Nephron progenitor cell (in vitro differentiated cells): ENCODE results near the gene MALT1.
"Not testable (repeated sequence)": the region's sequence is repeated elsewhere in the genome, so short reads cannot be mapped to it uniquely, and the experiment has no call there.

Source experiments
- DNase-seq: peaks from one replicate; pipeline ENCODE4 v3.0.0; 2021
- H3K27ac Mint-ChIP-seq: 2 replicates; pipeline ENCODE4 v1.8.0; 2021; ENCODE audit warnings: mild to moderate bottlenecking, moderate library complexity, mixed read lengths
- H3K27me3 Mint-ChIP-seq: 2 replicates; pipeline ENCODE4 v1.8.0; 2021; ENCODE audit warnings: mild to moderate bottlenecking, low read depth, mixed read lengths; ENCODE audit not compliant: poor library complexity
- H3K36me3 Mint-ChIP-seq: 2 replicates; pipeline ENCODE4 v1.8.0; 2021; ENCODE audit warnings: low read depth, mixed read lengths
- H3K4me1 Mint-ChIP-seq: 2 replicates; pipeline ENCODE4 v1.8.0; 2021; ENCODE audit warnings: mixed read lengths
- H3K4me3 Mint-ChIP-seq: 2 replicates; pipeline ENCODE4 v1.8.0; 2021; ENCODE audit warnings: mild to moderate bottlenecking, moderate library complexity, mixed read lengths
- H3K9me3 Mint-ChIP-seq: 2 replicates; pipeline ENCODE4 v1.8.0; 2021; ENCODE audit warnings: mild to moderate bottlenecking, moderate library complexity, mixed read lengths
- CTCF ChIP-seq: fragments of 200-600 bp; sonication (generic); IDR thresholded peaks from 2 replicates; pipeline ENCODE4 v1.5.0; 2021; ENCODE audit warnings: antibody characterized with exemption

Gene MALT1

DNA sequence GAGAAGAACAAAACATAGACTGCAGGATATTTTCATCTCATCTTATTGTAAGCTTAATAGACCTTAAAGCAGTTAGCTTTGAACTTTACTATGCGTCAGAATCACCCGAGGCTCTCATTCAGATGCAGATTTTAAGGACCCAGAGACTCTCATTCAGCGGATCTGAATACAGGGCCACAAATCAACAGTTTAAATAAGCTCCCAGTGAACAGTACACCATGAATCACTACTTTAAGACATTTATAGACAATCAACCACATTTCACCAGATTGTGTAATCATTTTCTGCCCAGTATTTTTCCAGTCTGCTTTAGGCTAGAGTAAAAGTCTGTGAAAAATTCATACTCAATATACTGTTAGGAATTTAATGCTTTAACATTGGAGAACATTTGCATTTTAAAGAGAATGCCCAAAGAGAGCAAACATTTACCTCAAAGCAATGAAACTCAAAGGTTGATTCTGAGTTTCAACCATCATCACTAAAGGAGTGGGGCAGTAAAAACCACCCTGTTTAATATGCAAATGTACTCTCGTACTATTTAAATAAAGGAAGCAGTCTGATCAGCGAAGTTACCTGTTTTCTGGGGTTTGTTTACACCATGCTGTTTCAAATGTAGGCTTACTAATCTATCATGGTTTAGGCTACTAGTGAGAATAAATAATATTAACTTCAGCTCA, 31.4 kb upstream of the MALT1 start:
- no peak overlapping the region for H3K27ac Mint-ChIP-seq

GRCh38 chr18:58640428-58640805, 30.8 kb upstream of the MALT1 start:
- TF ChIP-seq CTCF, result no peak
- Mint-ChIP-seq H3K27ac (no peak overlapping the region), H3K36me3 (no peaks in the 10 kb centered on the region), H3K9me3 (no peaks in the 10 kb centered on the region), H3K4me1 (peaks cover 20% of the 10 kb centered on the region), H3K4me3 (no peak overlapping the region), H3K27me3 (no peaks in the 10 kb centered on the region)
- no peak for DNase-seq

More for the DNA sequence above, 31.4 kb upstream of the MALT1 start:
- Mint-ChIP-seq H3K27me3 (no peaks in the 10 kb centered on the region), H3K9me3 (no peaks in the 10 kb centered on the region), H3K36me3 (no peaks in the 10 kb centered on the region), H3K4me1 (peaks cover 20% of the 10 kb centered on the region), H3K4me3 (no peak overlapping the region)
- DNase-seq, result no peak
- TF ChIP-seq CTCF, result no peak

- DNase-seq, result no peak
- Mint-ChIP-seq H3K27me3 (no peaks in the 10 kb centered on the region), H3K4me3 (no peak overlapping the region), H3K4me1 (peaks cover 20% of the 10 kb centered on the region), H3K36me3 (no peaks in the 10 kb centered on the region), H3K27ac (no peak overlapping the region), H3K9me3 (no peaks in the 10 kb centered on the region)
- no peak for TF ChIP-seq CTCF
Measured at GRCh38 chr18:58640891-58641610, 30.2 kb upstream of the MALT1 start.

- H3K4me3 Mint-ChIP-seq, H3K27ac Mint-ChIP-seq, DNase-seq, H3K27me3 Mint-ChIP-seq, H3K36me3 Mint-ChIP-seq, H3K9me3 Mint-ChIP-seq: not testable (repeated sequence)
- peaks cover 13% of the 10 kb centered on the region for H3K4me1 Mint-ChIP-seq
Measured at GRCh38 chr18:58643557-58643956, 27.7 kb upstream of the MALT1 start.

- TF ChIP-seq CTCF, result no peak
- DNase-seq, result no peak
Measured at GRCh38 chr18:58645398-58645797, 25.9 kb upstream of the MALT1 start.

DNA sequence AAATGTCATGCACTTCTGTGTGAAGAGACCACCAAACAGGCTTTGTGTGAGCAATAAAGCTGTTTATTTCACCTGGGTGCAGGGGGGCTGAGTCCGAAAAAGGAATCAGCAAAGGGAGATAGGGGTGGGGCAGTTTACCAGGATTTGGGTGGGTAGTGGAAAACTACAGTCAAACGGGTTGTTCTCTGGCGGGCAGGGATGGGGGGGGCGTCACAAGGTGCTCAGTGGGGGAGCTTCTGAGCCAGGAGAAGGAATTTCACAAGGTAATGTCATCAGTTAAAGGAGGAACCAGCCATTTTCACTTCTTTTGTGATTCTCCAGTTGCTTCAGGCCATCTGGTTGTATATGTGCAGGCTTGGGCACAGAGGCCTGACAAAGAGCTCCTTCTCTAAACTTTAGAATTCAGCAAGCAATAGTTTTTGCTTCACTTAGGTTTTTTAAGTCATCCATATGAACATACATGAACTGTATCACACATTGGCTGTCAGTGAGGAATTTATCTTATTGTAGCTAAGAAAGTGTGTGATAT, 24.9 kb upstream of the MALT1 start:
- no peak for DNase-seq
- TF ChIP-seq CTCF, result no peak
- H3K4me3 Mint-ChIP-seq, result no peak overlapping the region
- H3K4me1 Mint-ChIP-seq, result no peaks in the 10 kb centered on the region
- no peaks in the 10 kb centered on the region for H3K27me3 Mint-ChIP-seq
- no peaks in the 10 kb centered on the region for H3K36me3 Mint-ChIP-seq
- H3K27ac Mint-ChIP-seq, result no peak overlapping the region
- H3K9me3 Mint-ChIP-seq, result peaks cover 9% of the 10 kb centered on the region

More at GRCh38 chr18:58645398-58645797, 25.9 kb upstream of the MALT1 start:
- peaks cover 9% of the 10 kb centered on the region for H3K9me3 Mint-ChIP-seq
- no peak overlapping the region for H3K27ac Mint-ChIP-seq
- no peaks in the 10 kb centered on the region for H3K36me3 Mint-ChIP-seq
- H3K4me1 Mint-ChIP-seq, result no peaks in the 10 kb centered on the region
- H3K4me3 Mint-ChIP-seq, result no peak overlapping the region
- no peaks in the 10 kb centered on the region for H3K27me3 Mint-ChIP-seq
